GM18502 (cell line): ENCODE measurements around the gene ADGRG4.
"Not testable (repeated sequence)": the region's sequence is repeated elsewhere in the genome, so short reads cannot be mapped to it uniquely, and the experiment has no call there.

Experiments
- ATAC-seq: cut with Tn5 transposase; IDR thresholded peaks from one replicate; pipeline ENCODE4 v1.9.1; 2021; ENCODE audit warnings: mild to moderate bottlenecking; ENCODE audit not compliant: unreplicated experiment, poor library complexity

The ADGRG4 gene

DNA sequence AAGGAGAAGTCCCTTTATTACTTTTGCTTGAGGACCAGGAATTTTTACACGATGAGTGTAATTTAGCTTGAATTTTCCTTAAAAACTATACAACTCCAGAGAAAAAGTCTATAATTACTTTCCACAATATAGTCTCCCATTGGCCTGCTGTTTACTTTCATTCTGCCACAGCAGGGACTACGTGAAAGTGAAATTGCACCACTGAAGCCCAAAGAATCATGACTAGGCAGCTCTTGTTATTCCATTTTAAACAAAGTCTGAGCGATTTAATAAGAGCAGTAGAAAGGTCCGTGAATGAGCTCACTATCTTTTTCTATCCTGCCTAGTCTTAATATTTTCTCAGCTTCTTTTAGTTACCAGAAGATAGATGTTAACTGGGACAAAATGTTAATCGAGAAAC is 68.6 kb downstream of the ADGRG4 start:
- no peak for ATAC-seq

DNA sequence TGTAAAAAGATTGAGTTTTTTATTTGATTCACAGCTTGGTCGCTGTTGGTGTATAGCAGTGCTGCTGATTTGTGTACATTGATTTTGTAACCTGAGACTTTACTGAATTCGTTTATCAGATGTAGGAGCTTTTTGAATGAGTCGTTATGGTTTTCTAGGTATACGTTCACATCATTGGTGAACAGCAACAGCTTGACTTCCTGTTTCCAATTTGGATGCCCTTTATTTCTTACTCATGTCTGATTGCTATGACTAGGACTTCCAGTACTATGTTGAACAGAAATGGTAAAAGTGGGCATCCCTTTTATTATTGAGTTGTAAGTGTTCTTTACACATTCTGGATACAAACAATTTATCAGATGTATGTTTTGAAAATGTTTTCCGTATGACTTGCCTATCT is 76.0 kb downstream of the ADGRG4 start:
- ATAC-seq = no peak

DNA sequence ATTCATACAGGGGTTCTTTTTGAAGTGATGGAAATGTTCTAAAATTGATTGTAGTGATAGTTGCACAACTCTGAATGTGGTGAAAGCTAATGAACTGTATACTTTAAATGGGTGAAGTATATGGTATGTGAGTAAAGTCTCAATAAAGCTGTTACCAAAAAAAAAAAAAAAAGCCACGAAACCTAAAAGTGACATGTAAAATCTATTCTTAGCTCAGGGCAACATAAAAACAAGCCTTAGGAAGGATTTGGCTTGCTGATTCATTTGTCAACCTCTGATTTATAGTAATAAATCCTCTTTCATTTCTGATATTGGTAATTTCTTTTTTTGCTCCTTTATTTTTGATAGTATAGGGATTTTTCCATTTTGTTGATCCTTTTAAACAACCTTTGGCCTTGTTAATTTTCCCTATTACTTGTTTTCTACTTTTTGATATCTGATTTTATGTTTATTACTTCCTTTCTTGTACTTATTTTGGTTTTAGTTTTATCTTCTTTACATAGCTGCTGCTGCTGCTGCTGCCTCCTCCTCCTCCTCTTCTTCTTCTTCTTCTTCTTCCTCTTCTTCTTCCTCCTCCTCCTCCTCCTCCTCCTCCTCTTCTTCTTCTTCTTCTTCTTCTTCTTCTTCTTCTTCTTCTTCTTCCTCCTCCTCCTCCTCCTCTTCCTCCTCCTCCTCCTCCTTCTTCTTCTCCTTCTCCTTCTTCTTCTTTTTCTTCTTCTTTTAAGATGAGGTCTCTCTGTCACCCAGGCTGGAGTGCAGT is 79.4 kb downstream of the ADGRG4 start:
- ATAC-seq = no peak

DNA sequence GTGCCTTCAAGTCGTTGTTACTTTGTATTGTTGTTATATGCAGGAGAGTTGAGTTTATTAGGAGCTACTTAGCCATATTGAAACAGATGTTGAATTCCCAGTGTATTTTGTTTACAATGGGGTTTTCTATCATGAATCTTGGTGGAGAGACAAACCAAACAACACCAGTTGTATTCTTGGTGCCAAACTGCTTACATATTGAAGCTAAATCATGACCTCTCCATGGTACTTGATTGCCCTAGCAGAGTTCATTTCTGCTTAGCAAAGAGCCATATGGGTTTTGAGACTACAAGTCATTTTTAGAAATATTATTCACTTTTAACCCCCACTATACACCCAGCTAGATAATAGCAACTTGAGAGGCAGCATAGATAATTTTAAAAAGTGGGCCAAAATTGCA is 85.4 kb downstream of the ADGRG4 start:
- ATAC-seq = no peak

DNA sequence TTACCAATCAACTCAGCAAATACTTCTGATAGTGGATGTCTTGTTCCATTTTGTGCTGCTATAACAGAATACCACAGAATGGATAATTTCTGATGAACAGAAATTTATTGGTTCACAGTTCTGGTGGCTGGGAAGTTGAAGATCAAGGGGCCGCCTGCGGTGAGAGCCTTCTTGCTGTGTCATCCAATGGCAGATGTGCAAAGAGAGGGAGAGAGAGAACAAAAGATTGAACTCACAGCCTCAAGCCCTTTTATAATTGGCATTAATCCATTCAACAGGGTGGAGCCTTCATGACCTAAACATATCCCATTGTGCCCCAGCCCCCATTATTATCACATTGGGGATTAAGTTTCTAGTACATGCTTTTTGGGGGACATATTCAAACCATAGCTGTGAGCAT is 86.1 kb downstream of the ADGRG4 start:
- ATAC-seq = no peak

DNA sequence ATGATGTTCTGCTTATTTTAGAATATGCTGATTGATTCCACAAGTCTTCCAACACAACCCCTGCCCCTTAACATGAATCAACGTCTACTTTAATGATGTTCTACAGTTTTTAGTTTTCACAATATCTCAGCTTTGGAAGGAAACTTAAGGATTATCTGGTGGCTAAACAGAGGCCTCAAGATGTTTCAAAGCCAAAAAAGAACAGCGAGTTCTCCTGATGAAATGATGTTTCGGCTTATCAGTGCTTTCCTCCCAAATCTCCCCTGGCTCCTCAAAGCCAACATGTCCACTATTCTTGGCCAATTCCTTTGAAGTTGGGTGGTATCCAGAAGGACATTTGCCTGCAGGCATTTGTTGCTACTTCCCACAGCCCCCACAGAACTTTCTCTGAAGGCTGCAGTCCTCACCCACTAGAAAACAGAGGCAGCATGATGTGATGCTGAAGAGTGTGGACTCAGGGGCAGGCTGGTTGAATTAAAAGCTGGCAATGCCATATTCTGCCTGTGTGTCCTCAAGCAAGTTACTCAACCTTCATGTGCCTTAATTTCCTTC is 87.3 kb downstream of the ADGRG4 start:
- no peak for ATAC-seq

DNA sequence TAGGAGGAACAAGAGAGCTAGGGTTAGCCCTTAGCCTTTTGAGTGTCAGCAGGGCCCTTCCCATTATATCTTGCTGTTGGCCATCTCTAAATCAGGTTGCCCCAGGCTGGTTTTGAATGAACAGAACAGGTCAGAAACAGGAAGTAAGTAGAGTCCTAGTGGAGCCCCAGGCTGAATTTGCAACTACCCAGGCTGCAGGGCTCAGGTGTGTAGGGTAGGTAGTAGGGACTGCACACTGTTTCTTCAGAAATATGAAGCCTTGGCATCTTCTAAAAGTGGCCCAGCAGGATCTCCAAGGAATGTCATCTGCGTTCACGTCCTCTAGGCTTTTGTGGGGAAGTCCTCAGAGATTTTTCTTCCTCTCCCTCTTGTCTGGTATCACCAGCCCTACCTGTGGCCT is 90.2 kb downstream of the ADGRG4 start:
- no peak for ATAC-seq

DNA sequence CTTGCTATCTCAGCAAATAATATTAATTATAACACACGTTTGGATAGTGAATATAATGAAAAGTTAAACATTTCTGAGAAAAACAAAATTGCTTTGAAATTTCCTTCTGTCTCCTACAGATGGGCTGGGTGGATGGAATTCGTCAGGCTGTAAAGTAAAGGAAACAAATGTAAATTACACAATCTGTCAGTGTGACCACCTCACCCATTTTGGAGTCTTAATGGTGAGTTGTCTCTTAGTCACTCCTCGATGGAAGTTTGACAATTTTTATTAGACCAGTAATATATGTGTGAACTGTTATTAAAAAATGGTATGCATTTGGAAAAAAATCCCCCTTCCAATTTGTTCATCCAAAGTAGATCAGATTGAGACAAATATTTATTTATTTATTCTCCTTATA is 94.5 kb downstream of the ADGRG4 start:
- ATAC-seq = no peak

DNA sequence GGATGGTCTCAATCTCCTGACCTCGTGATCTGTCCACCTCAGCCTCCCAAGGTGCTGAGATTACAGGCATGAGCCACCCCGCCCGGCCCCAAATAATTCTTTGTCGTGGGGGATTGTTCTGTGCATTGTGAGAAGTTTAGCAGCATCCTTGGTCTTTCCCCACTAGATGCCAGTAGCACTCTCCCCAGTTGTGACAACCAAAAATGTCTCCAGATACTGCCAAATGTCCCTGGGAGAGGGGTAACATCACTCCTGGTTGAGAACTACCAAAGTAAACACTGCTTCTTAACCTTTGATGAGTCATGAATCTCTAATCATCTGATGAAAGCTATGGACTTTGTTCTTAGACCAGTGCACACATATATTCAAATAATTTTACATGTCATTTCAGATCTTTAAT is 96.2 kb downstream of the ADGRG4 start:
- ATAC-seq = no peak

DNA sequence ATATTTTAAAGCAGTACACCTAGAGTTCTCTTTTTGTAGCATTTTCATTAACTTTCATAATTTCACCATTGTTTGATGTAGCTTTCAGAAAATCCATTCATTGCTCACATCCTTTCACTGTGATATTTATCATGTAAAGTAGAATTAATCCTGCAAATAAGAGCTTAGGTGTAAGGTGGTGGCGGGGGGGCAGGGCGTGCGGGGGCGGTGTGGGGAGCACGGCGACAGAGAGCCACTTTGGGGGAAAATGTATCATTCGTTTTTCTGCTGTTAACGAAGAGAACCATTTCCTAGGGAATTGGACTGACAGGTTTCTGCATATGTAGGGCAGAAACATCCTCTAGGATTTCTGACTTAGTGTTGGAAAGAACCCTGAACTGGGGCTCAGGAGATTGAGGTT is 104.4 kb downstream of the ADGRG4 start:
- no peak for ATAC-seq

DNA sequence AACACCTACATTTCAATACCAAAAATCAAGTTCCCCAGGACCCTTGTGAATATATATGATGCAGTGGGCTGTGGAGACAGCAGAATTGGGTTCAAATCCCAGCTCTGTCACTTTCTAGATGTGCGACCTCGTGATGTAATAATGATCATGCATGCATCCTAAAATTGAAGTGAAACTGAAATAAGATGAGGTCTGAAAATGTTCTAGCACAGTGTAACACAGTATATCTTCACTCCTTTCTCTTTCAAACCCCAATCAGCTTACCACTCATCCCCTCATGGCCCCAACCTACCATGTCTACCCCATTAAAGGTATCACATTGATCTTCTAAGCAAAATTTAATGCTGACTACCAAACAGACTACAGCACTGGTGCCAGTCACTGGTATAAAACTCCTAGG is 117.0 kb downstream of the ADGRG4 start:
- peak; percentile 71 for ATAC-seq

DNA sequence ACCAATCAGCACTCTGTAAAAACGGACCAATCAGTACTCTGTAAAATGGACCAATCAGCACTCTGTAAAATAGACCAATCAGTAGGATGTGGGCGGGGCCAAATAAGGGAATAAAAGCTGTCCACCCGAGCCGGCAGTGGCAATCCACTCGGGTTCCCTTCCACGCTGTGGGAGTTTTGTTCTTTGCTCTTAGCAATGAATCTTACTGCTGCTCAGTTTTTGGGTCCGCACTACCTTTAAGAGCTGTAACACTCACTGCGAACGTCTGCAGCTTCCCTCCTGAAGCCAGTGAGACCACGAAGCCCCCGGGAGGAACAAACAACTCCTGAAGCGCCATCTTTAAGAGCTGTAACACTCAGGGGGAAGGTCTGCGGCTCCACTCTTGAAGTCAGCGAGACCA is 120.6 kb downstream of the ADGRG4 start:
- no peak for ATAC-seq

DNA sequence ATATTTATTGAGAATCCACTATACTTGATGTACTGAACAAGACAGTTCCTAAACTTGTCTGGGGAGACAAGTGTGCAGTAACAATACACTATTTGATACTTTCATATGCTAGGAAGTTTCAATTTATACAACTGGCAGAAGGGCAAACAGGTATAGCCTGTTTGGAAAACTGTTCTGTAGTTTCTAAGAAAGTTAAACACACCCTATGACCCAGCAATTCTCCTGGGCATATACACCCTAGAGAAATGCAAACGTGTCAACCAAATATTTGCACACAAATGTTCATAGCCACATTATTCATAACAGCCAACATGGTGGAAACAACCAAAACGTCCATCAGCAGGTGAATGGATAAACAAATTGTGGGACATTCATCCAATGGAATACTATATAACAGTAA is 123.0 kb downstream of the ADGRG4 start:
- no peak for ATAC-seq

DNA sequence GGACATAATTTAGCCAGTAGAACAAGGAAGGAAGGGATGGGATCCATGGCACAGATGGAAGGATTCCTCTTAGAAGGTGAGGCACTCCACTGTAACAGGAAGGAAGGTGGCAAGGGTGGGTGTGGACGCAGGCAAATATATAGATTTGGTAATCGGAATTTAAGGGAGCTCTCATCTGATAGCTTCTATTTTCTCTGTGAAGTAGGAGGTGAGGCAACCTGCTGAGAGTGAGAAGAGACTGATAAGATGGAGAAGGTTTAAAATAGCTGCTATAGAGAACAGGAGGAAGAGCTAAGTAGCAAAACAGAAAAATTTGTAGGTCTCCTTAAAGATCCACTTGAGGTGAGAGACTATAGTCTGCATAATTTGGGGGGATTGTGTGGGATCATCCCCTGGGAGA is 125.2 kb downstream of the ADGRG4 start:
- no peak for ATAC-seq

DNA sequence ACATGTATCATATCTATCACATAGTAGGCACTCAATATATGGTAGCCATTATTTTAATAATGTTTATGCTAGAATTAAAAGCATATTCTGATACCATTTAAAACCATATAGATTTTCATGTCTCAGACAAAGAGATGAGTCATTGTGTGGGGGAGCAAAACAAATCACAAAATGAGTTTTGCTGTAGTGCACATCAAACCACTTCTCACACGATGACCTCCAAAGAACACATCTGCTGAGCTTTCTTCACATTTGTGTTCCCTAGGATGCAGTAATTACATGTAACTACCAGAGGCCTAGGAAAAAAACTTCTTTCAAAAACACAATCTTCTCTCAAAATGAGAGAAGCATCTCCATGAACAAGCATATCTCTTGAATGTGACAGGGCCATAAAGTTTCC is 130.9 kb downstream of the ADGRG4 start:
- no peak for ATAC-seq

DNA sequence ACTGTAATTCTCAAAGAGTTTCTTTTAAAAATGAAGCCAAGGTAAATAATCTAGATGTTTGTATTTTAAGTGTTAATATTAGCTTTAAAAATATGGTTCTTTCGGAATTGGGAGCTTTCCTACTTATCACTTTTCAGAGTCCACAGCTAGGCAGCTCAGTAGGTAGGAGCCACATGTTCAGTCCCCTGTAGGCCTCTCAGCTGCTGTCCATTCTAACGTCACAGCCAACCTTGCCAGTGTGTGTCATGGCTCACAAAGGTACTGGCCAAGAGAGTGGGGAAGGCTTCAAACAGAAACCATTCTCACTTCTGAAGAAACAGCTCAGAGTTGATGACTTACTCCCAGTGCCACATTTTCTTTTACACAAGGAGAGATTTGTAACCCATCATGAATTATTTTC is 137.0 kb downstream of the ADGRG4 start:
- ATAC-seq = no peak

DNA sequence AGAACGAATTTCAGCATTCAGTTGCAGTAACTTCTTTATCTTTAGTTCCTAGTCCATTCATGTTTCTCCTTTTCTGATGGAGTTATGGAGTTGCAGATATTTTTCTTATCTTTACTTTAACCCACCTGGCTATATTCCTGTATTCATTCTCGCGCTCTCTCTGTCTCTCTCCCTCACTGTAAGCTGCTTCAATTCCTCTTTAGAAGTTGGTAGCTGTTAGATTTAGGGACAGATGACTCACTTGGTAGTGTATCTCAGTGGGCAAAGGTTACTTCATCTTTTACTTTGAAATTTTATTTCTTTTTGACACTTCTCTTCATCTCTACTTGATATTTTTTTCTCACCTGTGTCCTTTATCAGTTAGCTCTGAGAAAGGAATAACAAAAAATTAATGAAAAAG is 137.4 kb downstream of the ADGRG4 start:
- ATAC-seq = no peak

DNA sequence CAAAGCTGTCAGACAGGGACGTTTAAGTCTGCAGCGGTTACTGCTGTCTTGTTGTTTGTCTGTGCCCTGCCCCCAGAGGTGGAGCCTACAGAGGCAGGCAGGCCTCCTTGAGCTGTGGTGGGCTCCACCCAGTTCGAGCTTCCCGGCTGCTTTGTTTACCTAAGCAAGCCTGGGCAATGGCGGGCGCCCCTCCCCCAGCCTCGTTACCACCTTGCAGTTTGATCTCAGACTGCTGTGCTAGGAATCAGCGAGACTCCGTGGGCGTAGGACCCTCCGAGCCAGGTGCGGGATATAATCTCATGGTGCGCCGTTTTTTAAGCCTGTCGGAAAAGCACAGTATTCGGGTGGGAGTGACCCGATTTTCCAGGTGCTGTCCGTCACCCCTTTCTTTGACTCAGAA is 144.9 kb downstream of the ADGRG4 start:
- not testable (repeated sequence) for ATAC-seq

DNA sequence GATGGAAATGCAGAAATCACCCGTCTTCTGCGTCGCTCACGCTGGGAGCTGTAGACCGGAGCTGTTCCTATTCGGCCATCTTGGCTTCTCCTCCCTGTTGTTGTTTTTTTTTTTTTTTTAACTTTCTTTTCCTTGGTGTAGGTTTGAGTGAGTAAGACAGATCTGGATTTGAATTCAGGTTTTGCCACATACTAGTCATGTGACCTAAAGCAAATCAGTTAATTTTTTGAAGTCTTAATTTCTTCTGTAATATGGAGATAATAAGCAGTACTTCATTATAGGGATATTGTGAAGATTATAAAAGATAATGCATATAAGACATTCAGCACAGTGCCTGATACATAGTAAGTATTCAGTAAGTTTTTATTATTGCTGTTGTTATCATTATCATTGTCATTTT is 145.4 kb downstream of the ADGRG4 start:
- ATAC-seq = no peak

DNA sequence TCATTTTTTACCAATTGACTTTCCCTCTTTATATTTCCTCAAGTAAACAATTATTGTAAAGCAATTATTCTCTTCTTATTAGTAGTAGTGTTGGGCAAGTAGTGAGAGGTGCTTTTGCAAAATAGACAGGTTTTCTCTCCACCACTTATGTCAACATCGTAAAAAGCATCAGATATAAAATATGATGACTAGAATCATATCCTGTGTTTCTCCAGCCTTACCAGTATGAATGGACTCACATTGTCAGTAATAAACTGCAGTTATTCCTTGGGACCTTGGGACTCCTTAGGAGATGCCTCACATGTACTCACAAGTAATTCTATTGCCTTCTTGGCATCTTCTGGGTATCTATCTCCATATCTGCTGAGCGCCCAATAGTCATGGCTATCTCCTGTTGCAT is 146.5 kb downstream of the ADGRG4 start:
- ATAC-seq = no peak

DNA sequence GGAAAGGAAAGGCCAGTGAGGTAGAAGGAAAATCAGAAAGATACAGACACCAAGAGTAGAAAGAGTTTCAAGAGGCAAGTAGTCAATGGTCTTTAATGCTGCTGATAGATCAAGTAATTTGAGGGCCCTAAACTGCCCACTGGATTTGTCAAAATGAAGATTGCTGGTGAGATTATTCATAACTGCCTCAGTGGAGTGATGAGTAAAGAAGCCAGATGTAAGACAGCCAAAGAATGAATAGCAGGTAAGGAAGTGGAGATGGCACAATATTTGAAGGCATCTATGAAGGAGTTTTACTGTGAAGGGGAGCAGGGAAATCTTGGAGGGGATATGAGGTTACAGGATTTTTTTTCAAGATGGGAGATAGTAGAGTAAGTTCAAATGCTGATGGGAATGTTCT is 147.2 kb downstream of the ADGRG4 start:
- ATAC-seq = no peak

DNA sequence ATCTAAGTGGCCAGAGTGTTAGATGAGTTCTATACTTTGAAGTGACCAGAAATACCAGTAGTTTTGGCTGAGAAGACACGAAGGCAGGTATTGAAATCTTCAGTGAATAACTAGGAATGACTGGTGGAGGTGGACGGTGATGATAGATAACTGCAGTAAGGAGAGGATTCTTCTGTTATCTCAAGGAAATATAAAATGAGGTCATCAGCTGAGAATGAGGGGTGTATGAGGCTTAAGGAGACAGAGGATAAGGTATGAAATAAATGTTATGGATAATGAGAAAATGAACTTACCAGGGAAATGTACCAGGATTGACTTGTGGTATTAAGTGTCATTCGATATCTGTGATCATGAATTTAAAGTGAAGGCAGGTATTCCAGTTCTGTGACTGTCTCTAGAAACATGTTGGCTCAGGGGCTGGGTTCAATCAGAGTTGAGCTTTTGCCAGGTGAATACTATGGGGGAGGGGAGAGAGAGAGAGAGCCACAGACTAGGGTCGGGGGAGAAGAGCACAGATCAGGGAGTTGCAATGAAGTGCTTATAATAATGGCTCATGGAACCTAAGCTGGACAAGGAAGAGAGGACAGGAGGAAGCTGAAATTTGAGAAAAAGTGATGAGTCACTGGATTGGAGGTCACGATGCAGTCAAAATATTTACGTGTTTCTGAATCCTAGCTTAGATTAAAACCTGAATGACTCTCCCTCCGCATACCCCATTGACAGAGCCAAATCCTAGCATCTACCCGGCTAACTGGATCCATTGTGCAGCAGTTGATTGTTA is 149.5 kb downstream of the ADGRG4 start:
- ATAC-seq = no peak
